ENCODE results near the gene APBA1.
"Not testable (repeated sequence)": the region's sequence is repeated elsewhere in the genome, so short reads cannot be mapped to it uniquely, and the experiment has no call there.

APBA1 gene

GRCh38 chr9:69425136-69425801 is 246.9 kb downstream of the APBA1 start:
- no peak for TF ChIP-seq POU2F2 (IDR thresholded peaks at IDR 0.05; ENCODE audit: low read depth, low read length)
- no peak for TF ChIP-seq POLR2AphosphoS5 (IDR thresholded peaks at IDR 0.05; ENCODE audit: low read depth, low read length)
- no peak for TF ChIP-seq POLR2A (IDR thresholded peaks at IDR 0.05; ENCODE audit: low read depth, low read length)
- no peak for FAIRE-seq
- DNase-seq (ENCODE audit: insufficient read length, low spot score) = no peak

DNA sequence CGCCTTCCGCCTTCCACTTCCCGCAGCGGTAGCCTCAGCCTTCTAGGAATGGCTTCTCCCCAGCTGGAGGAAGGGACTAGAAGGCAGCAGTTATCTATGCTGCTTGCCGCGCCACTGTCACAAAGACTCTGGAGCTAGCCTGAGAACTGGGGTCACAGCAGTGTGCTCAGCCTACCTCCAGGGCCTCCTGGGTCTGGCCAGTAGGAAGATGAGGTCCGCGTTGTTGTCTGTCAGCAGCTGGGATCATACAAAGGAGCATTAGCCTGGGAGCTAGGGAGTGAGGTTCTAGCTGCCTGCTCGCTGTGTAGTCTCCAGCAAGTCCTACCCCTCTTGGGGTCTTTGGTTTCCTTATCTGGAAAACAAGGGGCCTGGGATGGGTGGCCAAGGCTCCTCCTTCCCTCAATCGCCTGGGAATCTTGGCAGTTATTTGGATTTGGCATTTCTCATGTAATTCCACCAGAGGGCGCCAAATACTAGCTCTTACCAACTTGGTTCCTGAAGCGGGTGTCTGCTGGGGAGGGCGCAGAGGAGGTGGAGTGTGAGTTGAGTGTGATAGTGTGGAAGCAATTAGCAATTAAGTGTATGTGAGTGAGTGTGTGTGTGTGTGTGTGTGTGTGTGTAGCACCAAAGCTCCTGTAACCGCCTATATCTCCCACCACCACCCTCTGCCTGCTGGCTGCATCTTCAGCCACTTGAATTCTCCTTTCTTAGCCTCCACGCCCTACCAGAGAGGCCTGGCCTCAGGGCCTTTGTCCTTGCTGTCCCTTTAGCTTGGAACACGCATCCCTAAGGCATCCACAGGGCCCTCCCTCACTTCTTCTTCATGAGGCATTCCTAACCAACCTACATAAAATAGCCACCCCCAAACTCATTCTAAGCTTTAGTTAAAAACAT is 250.0 kb downstream of the APBA1 start:
- FAIRE-seq (peak; percentile 88), DNase-seq (ENCODE audit: insufficient read length, low spot score) (peak; percentile 56)
- no peak for TF ChIP-seq TAF1 (IDR thresholded peaks at IDR 0.05; ENCODE audit: low read depth, low read length)
- no peak for TF ChIP-seq SPI1 (IDR thresholded peaks at IDR 0.05; ENCODE audit: low read depth, low read length)
- TF ChIP-seq PAX5 (IDR thresholded peaks at IDR 0.05; ENCODE audit: insufficient read depth, low read length, severe bottlenecking) = no peak
- TF ChIP-seq POLR2AphosphoS5 (IDR thresholded peaks at IDR 0.05; ENCODE audit: low read depth, low read length) = no peak
- no peak for TF ChIP-seq POU2F2 (IDR thresholded peaks at IDR 0.05; ENCODE audit: low read depth, low read length)
- TF ChIP-seq POLR2A (IDR thresholded peaks at IDR 0.05; ENCODE audit: low read depth, low read length) = no peak

- no peak for FAIRE-seq
- no peak for DNase-seq (ENCODE audit: insufficient read length, low spot score)
- TF ChIP-seq POLR2A (IDR thresholded peaks at IDR 0.05; ENCODE audit: low read depth, low read length) (no peak), SPI1 (IDR thresholded peaks at IDR 0.05; ENCODE audit: low read depth, low read length) (no peak), POU2F2 (IDR thresholded peaks at IDR 0.05; ENCODE audit: low read depth, low read length) (no peak), POLR2AphosphoS5 (IDR thresholded peaks at IDR 0.05; ENCODE audit: low read depth, low read length) (no peak), PAX5 (IDR thresholded peaks at IDR 0.05; ENCODE audit: insufficient read depth, low read length, severe bottlenecking) (no peak), TAF1 (IDR thresholded peaks at IDR 0.05; ENCODE audit: low read depth, low read length) (no peak)
These were observed 251.4 kb downstream of the APBA1 start for GRCh38 chr9:69420611-69421270.

DNA sequence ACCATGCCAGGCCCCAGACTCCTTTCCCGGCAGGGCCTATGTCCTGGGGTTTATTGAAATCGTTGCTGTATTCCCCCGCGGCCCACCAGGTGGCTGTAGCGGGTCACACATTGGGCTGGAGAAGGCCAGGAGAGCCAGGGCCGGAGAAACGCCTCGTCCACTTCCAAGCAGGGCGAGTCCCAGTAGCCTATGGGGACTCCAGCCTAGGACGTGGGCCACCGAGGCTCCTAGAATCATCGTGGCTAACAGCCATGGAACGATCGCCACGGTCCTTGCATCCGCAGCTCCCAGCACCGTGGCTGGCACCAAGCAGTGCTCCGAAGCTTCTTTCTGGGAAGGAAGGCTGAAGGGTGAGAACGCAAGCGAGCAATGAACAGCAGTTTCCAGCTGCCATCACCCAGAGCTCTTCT is 259.4 kb downstream of the APBA1 start:
- FAIRE-seq (no peak), DNase-seq (ENCODE audit: insufficient read length, low spot score) (no peak)
- TF ChIP-seq TAF1 (IDR thresholded peaks at IDR 0.05; ENCODE audit: low read depth, low read length) (no peak), POLR2AphosphoS5 (IDR thresholded peaks at IDR 0.05; ENCODE audit: low read depth, low read length) (no peak), POU2F2 (IDR thresholded peaks at IDR 0.05; ENCODE audit: low read depth, low read length) (no peak), POLR2A (IDR thresholded peaks at IDR 0.05; ENCODE audit: low read depth, low read length) (no peak)

DNA sequence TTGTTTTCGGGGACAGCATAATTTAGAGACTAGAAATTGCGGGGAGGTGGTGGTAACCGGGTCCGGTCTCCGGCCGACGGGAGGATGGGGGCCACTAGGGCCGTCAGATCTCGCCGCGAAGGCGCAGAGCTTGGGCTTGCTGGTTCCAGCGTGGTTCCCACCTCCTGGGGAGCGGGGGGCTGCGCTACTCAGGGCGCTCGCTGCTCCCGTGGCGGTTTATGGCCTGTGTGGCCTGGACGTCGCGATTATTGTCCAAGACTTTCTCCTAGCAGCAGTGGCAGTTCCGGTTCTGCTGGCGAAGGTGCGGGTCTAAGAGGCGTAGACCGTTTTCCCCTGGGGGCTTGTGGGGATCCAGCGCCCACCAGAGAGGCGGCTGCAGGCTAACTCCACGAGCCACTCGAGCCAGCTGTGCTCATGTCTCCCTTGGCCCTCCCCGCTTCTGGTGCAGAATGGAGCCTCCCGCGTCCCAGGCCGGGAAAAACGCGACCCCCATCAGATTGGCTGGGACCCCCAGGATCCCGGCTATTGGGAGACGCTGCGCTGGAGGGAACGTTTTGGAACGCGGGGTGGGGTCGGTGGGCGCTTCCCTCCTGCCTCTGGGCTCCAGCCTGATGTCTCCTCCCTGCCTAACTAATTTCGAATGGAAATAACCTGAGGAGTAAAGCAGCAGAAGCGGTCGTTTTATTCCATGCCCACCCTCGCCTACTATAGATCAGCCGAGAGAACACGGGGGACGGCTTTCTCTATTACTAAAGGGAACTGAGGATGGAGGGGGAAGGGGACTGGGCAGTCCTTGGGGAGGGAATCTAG is 260.0 kb downstream of the APBA1 start:
- no peak for DNase-seq (ENCODE audit: insufficient read length, low spot score)
- FAIRE-seq = no peak
- no peak for TF ChIP-seq POU2F2 (IDR thresholded peaks at IDR 0.05; ENCODE audit: low read depth, low read length)
- no peak for TF ChIP-seq POLR2A (IDR thresholded peaks at IDR 0.05; ENCODE audit: low read depth, low read length)
- TF ChIP-seq TAF1 (IDR thresholded peaks at IDR 0.05; ENCODE audit: low read depth, low read length) = no peak
- no peak for TF ChIP-seq POLR2AphosphoS5 (IDR thresholded peaks at IDR 0.05; ENCODE audit: low read depth, low read length)

- no peak for FAIRE-seq
- no peak for DNase-seq (ENCODE audit: insufficient read length, low spot score)
- no peak for TF ChIP-seq POLR2A (IDR thresholded peaks at IDR 0.05; ENCODE audit: low read depth, low read length)
These were observed 260.9 kb downstream of the APBA1 start for GRCh38 chr9:69411246-69411645.

- not testable (repeated sequence) for FAIRE-seq; DNase-seq (ENCODE audit: insufficient read length, low spot score)
These were observed 262.2 kb downstream of the APBA1 start for GRCh38 chr9:69409936-69410335.

GRCh38 chr9:69400470-69400869 is 271.7 kb downstream of the APBA1 start:
- TF ChIP-seq POLR2AphosphoS5 (IDR thresholded peaks at IDR 0.05; ENCODE audit: low read depth, low read length) = no peak
- no peak for TF ChIP-seq PAX5 (IDR thresholded peaks at IDR 0.05; ENCODE audit: insufficient read depth, low read length, severe bottlenecking)
- no peak for TF ChIP-seq TAF1 (IDR thresholded peaks at IDR 0.05; ENCODE audit: low read depth, low read length)
- TF ChIP-seq POLR2A (IDR thresholded peaks at IDR 0.05; ENCODE audit: low read depth, low read length) = no peak
- TF ChIP-seq SPI1 (IDR thresholded peaks at IDR 0.05; ENCODE audit: low read depth, low read length) = no peak
- TF ChIP-seq POU2F2 (IDR thresholded peaks at IDR 0.05; ENCODE audit: low read depth, low read length) = no peak
- no peak for DNase-seq (ENCODE audit: insufficient read length, low spot score)
- FAIRE-seq = no peak

DNA sequence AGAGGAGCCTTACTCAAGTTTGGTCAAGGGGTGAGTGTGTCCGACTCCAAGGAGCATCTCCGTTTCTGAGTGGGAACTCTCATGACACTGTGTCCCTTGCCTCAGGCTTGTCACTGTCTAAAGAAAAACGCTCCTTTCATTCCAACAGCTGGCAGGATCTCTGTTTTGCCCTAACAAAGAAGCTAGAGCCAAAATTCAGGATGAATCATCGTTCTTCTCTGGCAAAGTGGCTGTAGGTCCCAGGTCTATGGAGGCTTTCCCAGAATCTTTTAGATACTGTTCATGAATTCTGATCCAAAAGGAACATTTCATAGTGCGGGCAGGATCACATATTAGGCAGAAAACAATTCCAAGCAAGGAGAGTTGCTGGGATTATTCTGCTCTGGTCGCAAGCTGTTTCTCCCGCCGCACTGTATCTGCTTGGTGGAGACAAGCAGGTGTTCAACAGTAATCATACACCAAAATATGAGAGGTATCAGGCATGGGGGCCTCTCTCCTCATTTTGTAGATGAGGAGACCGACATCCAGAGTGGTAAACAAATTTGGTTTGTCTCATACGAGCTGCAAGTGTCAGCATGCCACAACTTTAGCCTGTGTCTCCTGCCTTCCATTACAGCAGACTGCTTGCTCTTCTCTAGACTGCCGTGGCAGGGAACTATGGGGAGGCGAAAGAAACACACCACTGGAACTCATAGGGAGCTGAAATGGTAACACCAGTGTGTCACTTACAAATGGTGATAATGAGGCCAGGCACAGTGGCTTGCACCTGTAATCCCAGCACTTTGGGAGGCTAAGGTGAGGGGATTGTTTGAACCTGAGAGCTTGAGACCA is 274.6 kb downstream of the APBA1 start:
- FAIRE-seq (no peak), DNase-seq (ENCODE audit: insufficient read length, low spot score) (no peak)
- no peak for TF ChIP-seq POLR2AphosphoS5 (IDR thresholded peaks at IDR 0.05; ENCODE audit: low read depth, low read length)
- no peak for TF ChIP-seq TAF1 (IDR thresholded peaks at IDR 0.05; ENCODE audit: low read depth, low read length)
- TF ChIP-seq POLR2A (IDR thresholded peaks at IDR 0.05; ENCODE audit: low read depth, low read length) = no peak
- no peak for TF ChIP-seq PAX5 (IDR thresholded peaks at IDR 0.05; ENCODE audit: insufficient read depth, low read length, severe bottlenecking)
- no peak for TF ChIP-seq SPI1 (IDR thresholded peaks at IDR 0.05; ENCODE audit: low read depth, low read length)
- no peak for TF ChIP-seq POU2F2 (IDR thresholded peaks at IDR 0.05; ENCODE audit: low read depth, low read length)
